OCI-LY7 (cell line): Measurements from ENCODE around the gene CAPN8. TPM values are rescaled to one million over a fixed set of nuclear protein-coding genes. Genes with fewer than 3 reads are reported as not detected.

Experiments used
- BruUV-seq: library from RNA; stranded (reverse); fragments of 400-500 nt; replicated peaks from 2 replicates; lab custom pipeline; 2021; lab: Mats Ljungman, UMichigan
- CTCF ChIA-PET: fragments of 300-600 bp; sonication (Branson Sonifier 250); formaldehyde crosslinking; loops from one replicate; lab custom pipeline; 2022; ENCODE audit warnings: antibody characterized with exemption; ENCODE audit not compliant: unreplicated experiment; lab: Charles Lee
- POLR2A ChIA-PET: fragments of 300-600 bp; sonication (Branson Sonifier 250); formaldehyde crosslinking; loops from one replicate; lab custom pipeline; 2022; ENCODE audit warnings: antibody characterized with exemption; lab: Charles Lee
- DNase-seq: peaks from one replicate; pipeline ENCODE4 v3.0.0-alpha.2; 2015; ENCODE audit warnings: low spot score
- H2AFZ ChIP-seq: fragments of 200-600 bp; sonication (generic), shearing (Covaris generic); 2 replicates; pipeline ENCODE4 v1.6.1; 2014; ENCODE audit warnings: mild to moderate bottlenecking, antibody characterized with exemption, low read length, moderate library complexity
- H3K27ac ChIP-seq: fragments of 200-600 bp; sonication (generic); 2 replicates; pipeline ENCODE4 v1.5.1; 2014; ENCODE audit warnings: mixed run types, low read depth, mild to moderate bottlenecking, moderate library complexity, low read length, inconsistent platforms; ENCODE audit not compliant: poor library complexity, severe bottlenecking
- H3K36me3 ChIP-seq: fragments of 200-600 bp; sonication (generic); 2 replicates; pipeline ENCODE4 v1.6.1; 2014; ENCODE audit warnings: mild to moderate bottlenecking, antibody characterized with exemption, low read length, moderate library complexity, mixed read lengths; ENCODE audit not compliant: insufficient read depth
- H3K4me1 ChIP-seq: fragments of 200-600 bp; sonication (generic); 2 replicates; pipeline ENCODE4 v1.5.1; 2014; ENCODE audit warnings: mild to moderate bottlenecking, low read length; ENCODE audit not compliant: insufficient read depth, poor library complexity, severe bottlenecking
- H3K4me2 ChIP-seq: fragments of 200-600 bp; sonication (generic); 2 replicates; pipeline ENCODE4 v1.6.1; 2014; ENCODE audit warnings: mild to moderate bottlenecking, low read length
- H3K4me3 ChIP-seq: fragments of 200-600 bp; sonication (generic); 2 replicates; pipeline ENCODE4 v1.5.1; 2014; ENCODE audit warnings: mild to moderate bottlenecking, low read depth, low read length; ENCODE audit not compliant: poor library complexity, severe bottlenecking
- H3K79me2 ChIP-seq: fragments of 200-600 bp; sonication (generic); 2 replicates; pipeline ENCODE4 v1.6.1; 2016; ENCODE audit warnings: low read depth, mild to moderate bottlenecking, low read length, moderate library complexity, mixed read lengths; ENCODE audit not compliant: insufficient read depth
- H3K9me2 ChIP-seq: fragments of 200-600 bp; sonication (generic); 2 replicates; pipeline ENCODE4 v1.6.1; 2016; ENCODE audit warnings: mild to moderate bottlenecking, low read length, mixed read lengths; ENCODE audit not compliant: insufficient read depth
- H3K9me3 ChIP-seq: fragments of 200-600 bp; sonication (generic); 2 replicates; pipeline ENCODE4 v1.6.1; 2014; ENCODE audit warnings: mild to moderate bottlenecking, mixed run types, low read length, mixed read lengths
- H4K20me1 ChIP-seq: fragments of 200-600 bp; sonication (generic); 2 replicates; pipeline ENCODE4 v1.6.1; 2014; ENCODE audit warnings: mild to moderate bottlenecking, antibody characterized with exemption, low read length, moderate library complexity, mixed read lengths; ENCODE audit not compliant: insufficient read depth
- EZH2phosphoT487 ChIP-seq: fragments of 200-600 bp; sonication (generic); IDR thresholded peaks from 2 replicates; pipeline ENCODE4 v1.6.1; 2018; ENCODE audit warnings: low read depth, borderline replicate concordance, mild to moderate bottlenecking, mixed run types, antibody characterized with exemption, low read length, moderate library complexity, mixed read lengths
- intact Hi-C: fragments of 100-400 bp; cut with micrococcal nuclease; formaldehyde crosslinking; loops from one replicate; pipeline ENCODE4 v1.10.0; 2022; ENCODE audit not compliant: unreplicated experiment
- total RNA-seq, 2 experiments: library from RNA; depleted of rRNA in 1 of 2; stranded (reverse); fragments of >200 nt in 1 of 2; shearing (Covaris generic) in 1 of 2; gene quantifications; 2 replicates each; pipeline ENCODE4 v1.2.3, GENCODE V29; 2014 to 2022
- TF ChIP-seq, protein P1 (sequence below): fragments of 200-600 bp; sonication (generic); conservative IDR thresholded peaks from 2 replicates; pipeline ENCODE4 v1.5.1; 2014; ENCODE audit warnings: mild to moderate bottlenecking, antibody characterized with exemption, low read length, moderate library complexity, mixed read lengths

The CAPN8 gene
- total RNA-seq, 2 experiments from 2014 or later = not detected

DNA sequence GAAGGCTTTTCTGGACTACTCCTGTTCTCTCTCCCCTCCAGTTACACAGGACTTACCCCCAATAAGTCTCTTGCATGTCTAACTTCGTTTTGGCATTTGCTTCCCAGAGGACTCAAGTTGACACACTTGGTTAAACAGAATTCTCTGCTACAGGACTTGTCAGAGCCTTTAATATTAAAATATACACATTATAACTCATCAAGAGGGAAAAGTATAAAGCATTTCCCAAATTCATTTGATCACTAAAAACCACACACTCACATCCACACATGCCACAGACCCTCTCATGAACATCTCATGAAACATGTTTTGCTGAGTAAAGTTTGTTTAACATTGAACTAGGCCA lies 38.1 kb upstream of the CAPN8 start:
- Histone ChIP-seq H3K4me3 (no peak overlapping the region), H3K4me1 (no peaks in the 10 kb centered on the region), H3K27ac (no peak overlapping the region), H3K79me2 (no peaks in the 10 kb centered on the region), H4K20me1 (no peaks in the 10 kb centered on the region), H3K9me2 (no peaks in the 10 kb centered on the region), H3K4me2 (no peak overlapping the region), H2AFZ (no peak overlapping the region), H3K9me3 (no peaks in the 10 kb centered on the region), H3K36me3 (no peaks in the 10 kb centered on the region)
- no peak for DNase-seq
- CTCF ChIA-PET = no interaction called here
- BruUV-seq = no TSS peak
- TF ChIP-seq, protein P1, sequence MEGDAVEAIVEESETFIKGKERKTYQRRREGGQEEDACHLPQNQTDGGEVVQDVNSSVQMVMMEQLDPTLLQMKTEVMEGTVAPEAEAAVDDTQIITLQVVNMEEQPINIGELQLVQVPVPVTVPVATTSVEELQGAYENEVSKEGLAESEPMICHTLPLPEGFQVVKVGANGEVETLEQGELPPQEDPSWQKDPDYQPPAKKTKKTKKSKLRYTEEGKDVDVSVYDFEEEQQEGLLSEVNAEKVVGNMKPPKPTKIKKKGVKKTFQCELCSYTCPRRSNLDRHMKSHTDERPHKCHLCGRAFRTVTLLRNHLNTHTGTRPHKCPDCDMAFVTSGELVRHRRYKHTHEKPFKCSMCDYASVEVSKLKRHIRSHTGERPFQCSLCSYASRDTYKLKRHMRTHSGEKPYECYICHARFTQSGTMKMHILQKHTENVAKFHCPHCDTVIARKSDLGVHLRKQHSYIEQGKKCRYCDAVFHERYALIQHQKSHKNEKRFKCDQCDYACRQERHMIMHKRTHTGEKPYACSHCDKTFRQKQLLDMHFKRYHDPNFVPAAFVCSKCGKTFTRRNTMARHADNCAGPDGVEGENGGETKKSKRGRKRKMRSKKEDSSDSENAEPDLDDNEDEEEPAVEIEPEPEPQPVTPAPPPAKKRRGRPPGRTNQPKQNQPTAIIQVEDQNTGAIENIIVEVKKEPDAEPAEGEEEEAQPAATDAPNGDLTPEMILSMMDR = no peak
- no peak for TF ChIP-seq EZH2phosphoT487
- intact Hi-C loops = no loop called here
- POLR2A ChIA-PET = no interaction called here

DNA sequence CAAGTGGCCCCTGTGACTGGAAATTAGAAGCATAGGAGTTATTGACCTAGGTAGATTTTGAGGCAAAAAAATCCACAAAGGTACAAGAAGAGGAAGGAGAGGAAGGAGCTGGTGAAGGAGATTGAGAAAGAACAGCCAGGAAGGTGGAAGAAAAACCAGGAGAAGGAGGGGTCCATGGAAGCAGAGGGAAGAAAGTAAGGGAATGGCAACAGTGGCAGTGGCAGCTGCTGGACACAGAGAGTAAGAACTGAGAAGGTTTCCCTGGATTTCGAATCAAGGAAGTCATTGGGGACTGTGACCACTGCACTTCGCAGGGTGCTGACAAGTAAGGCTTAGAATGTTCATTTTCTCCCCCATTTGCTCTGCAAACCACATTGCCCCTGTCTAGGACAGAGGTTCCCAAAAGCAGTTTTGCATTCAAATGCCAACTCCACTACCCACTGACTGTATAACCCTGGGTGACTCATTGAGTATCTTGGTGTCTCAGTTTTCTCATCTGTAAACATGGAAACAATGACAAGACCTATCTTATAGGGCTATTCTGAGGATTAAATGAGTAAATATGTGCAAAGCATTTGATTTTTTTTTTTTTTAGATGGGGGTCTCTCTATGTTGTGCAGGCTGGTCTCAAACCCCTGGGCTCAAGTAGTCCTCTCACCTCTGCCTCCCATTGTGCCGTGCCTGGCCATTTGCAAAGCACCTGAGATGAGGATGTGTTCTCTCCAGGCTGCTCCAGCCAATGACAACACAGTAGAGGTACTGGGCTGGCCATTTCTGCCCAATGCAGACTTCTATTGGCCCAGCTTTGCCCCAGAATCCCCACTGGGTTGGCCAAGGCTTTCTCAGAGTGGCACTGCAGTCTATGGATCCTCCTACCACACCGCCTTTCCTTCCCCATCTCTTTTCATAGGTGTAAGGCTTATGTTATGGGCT lies 37.5 kb upstream of the CAPN8 start:
- no peak for TF ChIP-seq EZH2phosphoT487
- TF ChIP-seq, protein P1 = no peak
- H3K9me3 ChIP-seq = no peaks in the 10 kb centered on the region
- H3K4me2 ChIP-seq = no peak overlapping the region
- H3K4me1 ChIP-seq = no peaks in the 10 kb centered on the region
- POLR2A ChIA-PET = no interaction called here
- no peaks in the 10 kb centered on the region for H3K79me2 ChIP-seq
- CTCF ChIA-PET = no interaction called here
- no peak overlapping the region for H3K4me3 ChIP-seq
- no peak for DNase-seq
- H3K36me3 ChIP-seq = no peaks in the 10 kb centered on the region
- no peak overlapping the region for H2AFZ ChIP-seq
- H3K9me2 ChIP-seq = no peaks in the 10 kb centered on the region
- intact Hi-C loops = no loop called here
- BruUV-seq = no TSS peak
- no peaks in the 10 kb centered on the region for H4K20me1 ChIP-seq
- no peak overlapping the region for H3K27ac ChIP-seq
